Psoas muscle (tissue), 8 donors: ENCODE data around the gene SLC19A2. TPM values are rescaled to one million over a fixed set of nuclear protein-coding genes. Genes with fewer than 3 reads are reported as not detected.

Experiments used
- ATAC-seq, 4 donors: fragments of 200-7000 bp; cut with Tn5 transposase; one replicate each; pipeline ENCODE4 v1.9.1; 2020; ENCODE audit warnings: moderate library complexity in 3 of 4, mild to moderate bottlenecking in 2 of 4
- DNase-seq, 2 donors: peaks; one replicate each; pipeline ENCODE4 v3.0.0-alpha.2; 2020
- H3K27ac ChIP-seq: fragments of 200-600 bp; one replicate; pipeline ENCODE4 v1.8.0; 2022
- H3K27me3 ChIP-seq, 3 donors: fragments of 200-600 bp in 1 of 3; one replicate each; pipeline versions ENCODE4 v1.6.1 to v1.8.0; 2013 to 2022; ENCODE audit warnings: low read length in 2 of 3, mild to moderate bottlenecking in 2 of 3, moderate library complexity in 1 of 3; ENCODE audit not compliant: insufficient read depth in 3 of 3
- H3K36me3 ChIP-seq, 2 donors: fragments of 200-600 bp in 1 of 2; one replicate each; pipeline versions ENCODE4 v1.6.1 to v1.8.0; 2013 to 2022; ENCODE audit warnings: low read depth in 1 of 2, mild to moderate bottlenecking in 1 of 2, moderate library complexity in 1 of 2; ENCODE audit not compliant: insufficient read depth in 1 of 2
- H3K4me1 ChIP-seq: fragments of 200-600 bp; one replicate; pipeline ENCODE4 v1.8.0; 2022
- H3K4me3 ChIP-seq: fragments of 200-600 bp; one replicate; pipeline ENCODE4 v1.8.0; 2022; ENCODE audit warnings: mild to moderate bottlenecking
- H3K9me3 ChIP-seq: fragments of 200-600 bp; one replicate; pipeline ENCODE4 v1.8.0; 2022
- WGBS, 3 donors: extraction: QIAGEN DNeasy Blood & Tissue Kit; methylation state at CpG; one replicate each; pipeline versions ENCODE4 v1.1.6 to v1.1.7; 2013; 5-methylcytosine and 5-hydroxymethylcytosine counted together
- intact Hi-C, 2 donors: fragments of 100-400 bp; cut with DNase I; formaldehyde crosslinking; loops; one replicate each; pipeline versions ENCODE4 v1.11.0 to v1.14.2; 2022
- polyA plus RNA-seq, 3 donors: library from polyadenylated mRNA; stranded (reverse); fragments of 200-250 nt; gene quantifications; one replicate each; pipeline ENCODE4 v1.2.3, GENCODE V29; 2013
- total RNA-seq, 4 donors: library from RNA; stranded (reverse); fragmentation: NEBNext Ultra II Directional in 2 of 4; extraction: Animal tissue kit (Norgen Biotek cat#: 25700) in 2 of 4; gene quantifications; one replicate each; pipeline versions ENCODE4 v1.2.1 to v1.2.4, GENCODE V29; 2021 to 2023
- TF ChIP-seq, protein P1 (sequence below): fragments of 200-600 bp; IDR thresholded peaks from one replicate; pipeline ENCODE4 v1.8.0; 2022; ENCODE audit warnings: antibody characterized with exemption
- donor health status: healthy with polysubstance abuse.
- donor health status: DM: no; HTN: no; CAD: no; lungs with moderate emphysema.
- donor health status: Bipolar disorder and iron deficiency.
- donor health status: healthy.
- donor health status: DM: yes; HTN: yes; CAD: no.
- donor health status: DM: no; HTN: no; CAD: no.
- donor health status: DM: no; HTN: no; CAD: no.
- donor health status: DM: yes; HTN: yes; CAD: no.

Gene SLC19A2
- total and polyA plus RNA-seq, 7 donors = 23.6 to 151 (median 135) TPM

DNA sequence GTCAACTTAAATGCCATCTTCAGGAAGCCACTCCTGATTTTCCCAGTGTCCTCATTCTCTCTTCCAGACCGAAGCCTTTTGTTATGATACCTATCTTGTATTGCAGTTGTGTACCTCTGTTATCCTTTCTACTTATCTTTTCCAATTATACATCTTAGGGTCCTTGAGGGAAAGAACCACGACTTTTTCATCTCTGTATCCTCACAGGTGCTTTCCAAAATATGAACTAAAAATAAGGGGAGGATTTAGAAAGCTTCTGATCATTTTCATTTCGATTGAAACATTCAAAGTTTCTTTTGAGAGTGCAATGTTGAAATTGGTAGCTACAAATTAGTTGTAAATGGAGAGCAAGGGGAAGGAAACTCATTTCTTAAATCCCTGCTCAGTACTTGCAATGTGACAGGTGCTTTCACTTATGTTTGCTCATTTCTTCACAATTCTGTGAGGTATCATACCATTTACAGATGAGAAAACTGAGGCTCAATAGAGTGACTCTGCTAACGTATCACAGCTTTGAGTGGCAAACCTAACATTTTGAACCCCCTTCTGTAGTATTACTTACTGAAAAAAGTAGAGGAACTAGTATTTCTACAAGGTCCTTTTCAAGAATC, 24.2 kb downstream of the SLC19A2 start:
- Histone ChIP-seq H3K4me3 (no peak overlapping the region), H3K27me3 (no peaks in the 10 kb centered on the region), H3K4me1 (no peaks in the 10 kb centered on the region), H3K27ac (no peak overlapping the region), H3K9me3 (peaks cover 16% of the 10 kb centered on the region), H3K36me3 (peaks cover 0 to 29% of the 10 kb centered on the region in 2 donors)
- DNase-seq (no peak), ATAC-seq (no peak)
- TF ChIP-seq, protein P1, sequence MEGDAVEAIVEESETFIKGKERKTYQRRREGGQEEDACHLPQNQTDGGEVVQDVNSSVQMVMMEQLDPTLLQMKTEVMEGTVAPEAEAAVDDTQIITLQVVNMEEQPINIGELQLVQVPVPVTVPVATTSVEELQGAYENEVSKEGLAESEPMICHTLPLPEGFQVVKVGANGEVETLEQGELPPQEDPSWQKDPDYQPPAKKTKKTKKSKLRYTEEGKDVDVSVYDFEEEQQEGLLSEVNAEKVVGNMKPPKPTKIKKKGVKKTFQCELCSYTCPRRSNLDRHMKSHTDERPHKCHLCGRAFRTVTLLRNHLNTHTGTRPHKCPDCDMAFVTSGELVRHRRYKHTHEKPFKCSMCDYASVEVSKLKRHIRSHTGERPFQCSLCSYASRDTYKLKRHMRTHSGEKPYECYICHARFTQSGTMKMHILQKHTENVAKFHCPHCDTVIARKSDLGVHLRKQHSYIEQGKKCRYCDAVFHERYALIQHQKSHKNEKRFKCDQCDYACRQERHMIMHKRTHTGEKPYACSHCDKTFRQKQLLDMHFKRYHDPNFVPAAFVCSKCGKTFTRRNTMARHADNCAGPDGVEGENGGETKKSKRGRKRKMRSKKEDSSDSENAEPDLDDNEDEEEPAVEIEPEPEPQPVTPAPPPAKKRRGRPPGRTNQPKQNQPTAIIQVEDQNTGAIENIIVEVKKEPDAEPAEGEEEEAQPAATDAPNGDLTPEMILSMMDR = no peak
- 75 to 85% (median 78%) methylated on average over 4 of the region's 4 CpGs for WGBS, 3 donors
- intact Hi-C loops = no loop called here

DNA sequence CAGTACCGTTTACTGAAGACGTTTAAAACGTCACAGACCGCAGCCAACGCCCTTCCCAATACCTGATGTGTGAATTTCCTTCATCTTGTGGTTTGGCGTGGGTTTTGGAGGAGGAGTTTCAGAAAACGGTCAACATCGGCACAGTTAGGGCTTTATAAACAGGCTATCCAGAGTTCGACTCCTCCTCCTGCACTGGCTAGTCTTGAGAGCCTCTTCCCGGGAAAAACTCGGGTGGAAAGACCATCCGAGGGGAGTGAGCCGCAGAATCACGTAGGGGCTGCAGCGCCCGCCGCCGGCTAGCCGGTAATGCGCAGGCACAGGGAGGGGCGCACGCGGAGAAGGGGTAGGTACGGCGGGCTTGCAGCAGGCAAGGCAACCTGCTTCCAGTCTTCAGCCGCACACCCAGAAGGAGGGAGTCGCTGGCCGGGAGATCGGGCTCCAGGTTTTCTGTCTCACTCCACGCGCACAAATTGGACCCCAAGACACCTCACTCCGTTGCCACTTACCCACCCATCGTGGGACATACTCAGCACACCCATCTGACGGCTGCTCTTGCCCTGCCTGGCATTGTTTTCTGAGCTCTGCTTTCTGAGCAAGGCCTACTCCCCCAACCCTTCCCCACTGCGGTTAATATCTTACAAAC, 25.4 kb downstream of the SLC19A2 start:
- ATAC-seq (peak; percentile 54 to 62 (median 59)), DNase-seq (peak; percentile 29 to 63)
- H3K9me3 ChIP-seq = peaks cover 16% of the 10 kb centered on the region
- WGBS, 3 donors = 7 to 8% (median 8%) methylated on average over 30 to 35 of the region's 35 CpGs
- H3K27ac ChIP-seq = peak overlapping the region; percentile 3
- intact Hi-C loops = no loop called here
- TF ChIP-seq, protein P1 = no peak
- no peaks in the 10 kb centered on the region for H3K4me1 ChIP-seq
- peak overlapping the region; percentile 33 for H3K4me3 ChIP-seq
- peaks cover 0 to 17% of the 10 kb centered on the region in 2 donors for H3K36me3 ChIP-seq
- H3K27me3 ChIP-seq = no peaks in the 10 kb centered on the region

DNA sequence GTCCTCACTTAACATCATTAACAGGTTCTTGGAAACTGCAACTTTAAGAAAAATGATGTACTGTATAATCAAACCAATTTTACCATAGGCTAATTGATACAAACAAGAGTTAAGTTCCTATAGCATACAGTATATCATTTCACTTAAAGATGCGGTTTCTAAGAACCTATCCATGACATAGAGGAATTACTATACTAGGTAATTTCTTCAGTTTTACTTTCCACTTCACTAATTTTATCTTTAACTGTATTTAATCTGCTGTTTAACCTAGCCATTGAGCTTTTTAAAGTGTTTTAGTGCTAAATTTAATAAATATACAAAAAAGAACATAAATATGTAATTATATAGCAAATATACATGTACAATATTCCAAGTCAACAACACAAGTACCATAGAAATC, 28.3 kb downstream of the SLC19A2 start:
- DNase-seq = no peak
- Histone ChIP-seq H3K4me3 (no peak overlapping the region), H3K9me3 (peaks cover 16% of the 10 kb centered on the region), H3K4me1 (no peaks in the 10 kb centered on the region), H3K36me3 (no peaks in the 10 kb centered on the region), H3K27ac (no peak overlapping the region), H3K27me3 (no peaks in the 10 kb centered on the region)
- no peak for ATAC-seq
- intact Hi-C loops = no loop called here
- 100% methylated on average over 1 of the region's 1 CpG for WGBS, 3 donors
- TF ChIP-seq, protein P1 = no peak

DNA sequence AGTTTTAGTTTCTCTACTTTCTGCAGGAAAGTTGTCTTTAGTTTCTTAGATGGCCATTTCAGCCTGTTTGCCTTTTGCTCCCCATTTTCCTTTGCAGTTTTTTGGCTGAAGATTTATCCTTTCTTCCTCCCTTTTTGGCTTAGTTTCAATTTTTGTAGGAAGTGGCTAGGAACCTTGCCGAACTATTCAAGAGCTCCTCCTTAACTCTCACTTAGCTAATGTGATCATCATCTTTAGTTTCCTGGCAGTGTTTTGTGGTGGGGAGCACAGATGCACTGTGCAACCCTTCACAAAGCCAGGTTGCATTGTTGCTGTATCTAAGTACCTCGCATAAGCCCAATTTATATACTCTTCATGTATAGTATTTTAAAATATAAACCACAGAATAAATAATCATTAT, 29.7 kb downstream of the SLC19A2 start:
- Histone ChIP-seq H3K27me3 (no peaks in the 10 kb centered on the region), H3K9me3 (peaks cover 16% of the 10 kb centered on the region), H3K4me3 (no peak overlapping the region), H3K4me1 (no peaks in the 10 kb centered on the region), H3K36me3 (no peaks in the 10 kb centered on the region), H3K27ac (no peak overlapping the region)
- WGBS, 3 donors = 59 to 63% (median 61%) methylated on average over 2 of the region's 2 CpGs
- TF ChIP-seq, protein P1 = no peak
- intact Hi-C loops = no loop called here
- DNase-seq (no peak), ATAC-seq (no peak)
